Mammary epithelial cell (primary cell): ENCODE results near the gene IL32.

ENCODE experiments used
- CTCF ChIP-seq, 2 donors: IDR thresholded peaks in 1 of 2; conservative IDR thresholded peaks in 1 of 2; 2 replicates each; pipeline ENCODE4 v1.5.1; 2011 to 2012; ENCODE audit warnings: inconsistent platforms in 2 of 2, low read length in 2 of 2, mild to moderate bottlenecking in 2 of 2, control low read depth in 1 of 2, low read depth in 1 of 2; ENCODE audit not compliant: insufficient read depth in 1 of 2; ENCODE audit errors: extremely low read depth in 1 of 2
- EZH2 ChIP-seq: IDR thresholded peaks from 2 replicates; pipeline ENCODE4 v1.6.1; 2012; ENCODE audit warnings: low read length, inconsistent platforms, borderline replicate concordance

GRCh38 chr16:3065742-3066439, 451 bp downstream of the IL32 start:
- TF ChIP-seq CTCF (conservative IDR thresholded peaks at IDR 0.05 in 1 of 2, IDR thresholded peaks at IDR 0.05 in 1 of 2; ENCODE audit: extremely low read depth in 1 of 2, insufficient read depth in 1 of 2, low read depth in 1 of 2, low read length in 2 of 2) (no peak), EZH2 (no peak)
